ENCODE data around the gene LRCH1.

- TF ChIP-seq SP1 (IDR thresholded peaks at IDR 0.05) (no peak), FOXA1 (IDR thresholded peaks at IDR 0.05) (no peak), ZNF384 (IDR thresholded peaks at IDR 0.05) (no peak), BHLHE40 (IDR thresholded peaks at IDR 0.05; ENCODE audit: borderline replicate concordance) (no peak), FOXM1 (IDR thresholded peaks at IDR 0.05; ENCODE audit: borderline replicate concordance) (no peak), ELF4 (IDR thresholded peaks at IDR 0.05) (no peak), SUZ12 (IDR thresholded peaks at IDR 0.05) (no peak), PKNOX1 (IDR thresholded peaks at IDR 0.05) (no peak), FOXK2 (IDR thresholded peaks at IDR 0.05) (no peak), ARNT (IDR thresholded peaks at IDR 0.05) (no peak)
These were observed 17.3 kb downstream of the LRCH1 start for GRCh38 chr13:46570273-46570672.

Data from HEK293T (cell line).